Thoracic aorta (tissue), 2 donors: ENCODE measurements around the gene SH2B2. TPM values are rescaled to one million over a fixed set of nuclear protein-coding genes. Genes with fewer than 3 reads are reported as not detected.

Experiments
- ATAC-seq: fragments of 150-250 bp; one replicate; pipeline ENCODE4 v1.8.0; 2017; ENCODE audit warnings: low read depth; ENCODE audit not compliant: insufficient number of reproducible peaks, low FRiP score
- DNase-seq: peaks from one replicate; pipeline ENCODE4 v3.0.0-alpha.2; 2020; ENCODE audit warnings: low spot score
- H3K27ac ChIP-seq, 2 donors: fragments of 200-600 bp; sonication (generic); 1 replicate in 1 of 2; 2 replicates in 1 of 2; pipeline ENCODE4 v1.5.1; 2016; ENCODE audit warnings: mild to moderate bottlenecking in 2 of 2, moderate library complexity in 2 of 2
- H3K27me3 ChIP-seq: fragments of 200-600 bp; sonication (generic); replicated peaks from 2 replicates; pipeline ENCODE4 v1.6.0; 2016; ENCODE audit warnings: mild to moderate bottlenecking; ENCODE audit not compliant: insufficient read depth
- H3K36me3 ChIP-seq: fragments of 200-600 bp; sonication (generic); one replicate; pipeline ENCODE4 v1.5.1; 2016
- H3K4me1 ChIP-seq, 2 donors: fragments of 200-600 bp; sonication (generic); 1 replicate in 1 of 2; 2 replicates in 1 of 2; pipeline versions ENCODE4 v1.5.1 to v1.6.0; 2016; ENCODE audit warnings: low read depth in 2 of 2, mild to moderate bottlenecking in 1 of 2; ENCODE audit not compliant: control insufficient read depth in 1 of 2
- H3K4me3 ChIP-seq: fragments of 200-600 bp; sonication (generic); 2 replicates; pipeline ENCODE4 v1.5.1; 2016; ENCODE audit warnings: mild to moderate bottlenecking
- H3K9me3 ChIP-seq: fragments of 200-600 bp; sonication (generic); 2 replicates; pipeline ENCODE4 v1.5.1; 2016
- total RNA-seq, 2 donors: library from RNA; depleted of rRNA; stranded (reverse); fragments of >200 nt; gene quantifications; one replicate each; pipeline versions ENCODE4 v1.1.0 to v1.2.3, GENCODE V29; 2016
- TF ChIP-seq, protein P1 (sequence below): fragments of 200-600 bp; sonication (generic); IDR thresholded peaks from one replicate; pipeline ENCODE4 v1.5.1; 2019; ENCODE audit warnings: antibody characterized with exemption

The SH2B2 gene
- total RNA-seq, 2 donors from 2014 or later: 10.0 to 30.2 TPM

DNA sequence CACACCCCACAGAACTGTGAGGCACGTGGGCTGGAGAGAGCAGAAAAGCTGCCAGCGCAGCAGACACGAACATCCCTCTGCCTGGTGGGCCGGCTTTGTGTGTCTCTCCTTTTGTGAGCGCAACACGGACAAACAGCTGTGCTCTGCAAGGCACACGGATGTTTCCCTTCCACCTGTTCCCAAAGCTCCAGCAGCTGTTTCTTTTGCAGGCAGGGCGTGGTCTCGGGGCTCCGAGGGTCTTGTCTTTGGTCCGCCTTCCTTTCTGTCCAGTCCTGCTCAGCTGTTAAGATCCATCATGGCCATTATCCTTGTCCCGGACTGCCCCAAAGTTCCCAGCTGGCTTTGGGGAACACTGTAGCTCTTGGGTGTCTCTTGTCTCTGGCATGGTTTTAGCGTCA lies 32.7 kb upstream of the SH2B2 start:
- no peak for DNase-seq
- Histone ChIP-seq H3K9me3 (no peaks in the 10 kb centered on the region), H3K27me3 (no peaks in the 10 kb centered on the region), H3K4me1 (no peaks in the 10 kb centered on the region), H3K27ac (no peak overlapping the region), H3K4me3 (no peak overlapping the region), H3K36me3 (peaks cover 5% of the 10 kb centered on the region)
- TF ChIP-seq, protein P1, sequence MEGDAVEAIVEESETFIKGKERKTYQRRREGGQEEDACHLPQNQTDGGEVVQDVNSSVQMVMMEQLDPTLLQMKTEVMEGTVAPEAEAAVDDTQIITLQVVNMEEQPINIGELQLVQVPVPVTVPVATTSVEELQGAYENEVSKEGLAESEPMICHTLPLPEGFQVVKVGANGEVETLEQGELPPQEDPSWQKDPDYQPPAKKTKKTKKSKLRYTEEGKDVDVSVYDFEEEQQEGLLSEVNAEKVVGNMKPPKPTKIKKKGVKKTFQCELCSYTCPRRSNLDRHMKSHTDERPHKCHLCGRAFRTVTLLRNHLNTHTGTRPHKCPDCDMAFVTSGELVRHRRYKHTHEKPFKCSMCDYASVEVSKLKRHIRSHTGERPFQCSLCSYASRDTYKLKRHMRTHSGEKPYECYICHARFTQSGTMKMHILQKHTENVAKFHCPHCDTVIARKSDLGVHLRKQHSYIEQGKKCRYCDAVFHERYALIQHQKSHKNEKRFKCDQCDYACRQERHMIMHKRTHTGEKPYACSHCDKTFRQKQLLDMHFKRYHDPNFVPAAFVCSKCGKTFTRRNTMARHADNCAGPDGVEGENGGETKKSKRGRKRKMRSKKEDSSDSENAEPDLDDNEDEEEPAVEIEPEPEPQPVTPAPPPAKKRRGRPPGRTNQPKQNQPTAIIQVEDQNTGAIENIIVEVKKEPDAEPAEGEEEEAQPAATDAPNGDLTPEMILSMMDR: no peak
- ATAC-seq: no peak

DNA sequence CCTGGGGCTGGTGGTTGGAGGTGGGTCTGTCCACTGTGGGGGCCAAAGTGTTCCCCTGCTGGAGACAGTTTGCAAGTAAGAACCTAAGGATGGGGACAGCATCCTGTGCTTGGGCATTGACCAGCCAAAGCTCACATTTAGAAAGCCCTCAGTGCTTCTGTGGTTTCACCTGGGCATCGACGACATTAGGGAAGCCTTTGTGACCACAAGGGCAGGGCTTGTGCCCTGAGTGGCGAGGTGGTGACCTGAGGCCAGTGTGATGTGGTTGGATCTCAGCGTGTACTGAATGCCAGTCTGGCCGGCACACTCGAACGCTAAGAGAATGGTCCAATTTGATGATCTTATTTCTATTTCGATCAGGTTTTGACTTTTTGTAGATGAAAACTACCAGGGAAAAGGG lies 32.1 kb upstream of the SH2B2 start:
- H3K4me3 ChIP-seq: no peak overlapping the region
- TF ChIP-seq, protein P1: no peak

DNA sequence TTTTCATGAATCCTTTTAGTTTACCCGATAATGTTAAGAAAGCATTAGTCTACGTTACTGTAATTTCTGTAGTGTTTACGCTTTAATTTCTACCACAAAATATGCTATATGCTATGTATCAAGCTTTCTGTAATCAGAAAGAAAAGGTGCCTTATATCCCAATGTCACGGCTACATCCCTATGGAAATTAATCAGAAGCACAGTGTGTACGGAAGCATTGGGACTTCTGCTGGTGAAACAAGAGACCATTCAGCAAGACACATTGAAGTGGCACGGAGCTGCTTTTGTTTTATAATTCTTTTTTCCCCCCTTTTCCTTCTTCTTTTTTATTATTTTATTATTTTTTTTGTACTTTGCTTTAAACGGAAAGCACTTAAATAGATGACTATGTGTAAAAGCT lies 31.2 kb upstream of the SH2B2 start:
- Histone ChIP-seq H3K4me1 (no peaks in the 10 kb centered on the region), H3K36me3 (no peaks in the 10 kb centered on the region), H3K27ac (no peak overlapping the region), H3K9me3 (no peaks in the 10 kb centered on the region), H3K27me3 (no peaks in the 10 kb centered on the region), H3K4me3 (no peak overlapping the region)
- DNase-seq: no peak
- TF ChIP-seq, protein P1: no peak
- no peak for ATAC-seq

More for the DNA sequence above, 32.1 kb upstream of the SH2B2 start:
- ATAC-seq: no peak
- H3K27me3 ChIP-seq: no peaks in the 10 kb centered on the region
- peaks cover under 1% of the 10 kb centered on the region for H3K36me3 ChIP-seq
- no peaks in the 10 kb centered on the region for H3K4me1 ChIP-seq
- no peaks in the 10 kb centered on the region for H3K9me3 ChIP-seq
- no peak overlapping the region for H3K27ac ChIP-seq
- DNase-seq: no peak

DNA sequence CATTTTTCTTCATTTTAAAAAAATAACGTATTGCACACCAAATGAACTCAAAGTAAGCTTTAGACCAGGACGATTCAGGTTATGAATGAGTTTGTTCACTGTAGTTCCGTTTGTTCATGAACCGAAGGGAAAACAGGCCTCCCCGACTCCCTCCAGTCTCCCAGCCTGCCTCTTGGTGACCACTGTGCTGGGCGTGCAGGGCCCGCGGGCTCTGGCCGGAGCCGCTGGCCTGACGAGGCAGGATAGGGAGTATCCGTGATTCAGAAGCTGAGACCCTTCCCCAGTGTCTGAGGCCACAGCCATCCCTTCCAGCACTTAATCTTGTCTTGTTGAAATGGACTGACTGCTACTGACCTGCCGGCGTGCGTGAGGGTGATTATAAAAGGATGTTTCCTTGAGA lies 30.8 kb upstream of the SH2B2 start:
- Histone ChIP-seq H3K36me3 (no peaks in the 10 kb centered on the region), H3K27ac (no peak overlapping the region), H3K9me3 (no peaks in the 10 kb centered on the region), H3K4me1 (no peaks in the 10 kb centered on the region), H3K4me3 (no peak overlapping the region), H3K27me3 (no peaks in the 10 kb centered on the region)
- TF ChIP-seq, protein P1: no peak
- DNase-seq (no peak), ATAC-seq (no peak)

DNA sequence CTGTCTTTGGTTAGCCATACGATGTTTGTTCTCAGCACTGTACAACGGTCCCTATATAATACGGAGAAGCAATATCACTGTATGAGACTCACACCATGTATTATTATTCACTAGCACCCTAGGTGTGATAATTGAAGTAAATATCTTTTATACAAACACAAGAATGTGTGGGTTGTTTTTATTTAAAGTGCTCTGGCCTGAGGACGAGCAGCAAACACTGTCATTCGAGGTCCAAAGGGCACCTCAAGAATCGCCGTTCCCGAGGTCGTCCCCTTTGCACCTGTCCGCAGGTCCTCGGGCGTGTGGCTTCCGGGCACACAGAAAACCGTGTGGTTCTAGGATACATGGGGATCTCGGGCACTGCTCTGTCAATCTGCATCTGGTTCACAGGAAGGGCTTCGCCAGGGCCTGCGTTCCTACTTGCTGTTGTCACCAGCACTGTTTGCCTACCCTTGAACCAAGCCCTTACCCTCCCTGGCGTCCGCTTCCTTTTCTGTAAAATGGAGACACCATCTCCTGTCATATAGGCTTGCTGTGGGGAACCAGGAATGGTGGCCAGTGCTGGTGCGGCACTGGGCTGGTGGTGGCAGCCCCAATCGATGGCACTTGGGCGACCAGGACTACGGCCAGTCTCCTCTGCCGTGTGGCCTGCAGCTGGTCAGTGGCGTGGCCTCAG lies 28.5 kb upstream of the SH2B2 start:
- no peaks in the 10 kb centered on the region for H3K4me1 ChIP-seq
- no peak overlapping the region for H3K4me3 ChIP-seq
- TF ChIP-seq, protein P1: no peak
- ATAC-seq (no peak), DNase-seq (no peak)
- H3K27ac ChIP-seq: no peak overlapping the region
- no peaks in the 10 kb centered on the region for H3K9me3 ChIP-seq
- H3K27me3 ChIP-seq: no peaks in the 10 kb centered on the region
- H3K36me3 ChIP-seq: no peaks in the 10 kb centered on the region
